Measurements from ENCODE around the gene ZNF587.
A peak's percentile ranks its signal among the peaks of the same experiment; 100 is the strongest.
"Not testable (repeated sequence)": the region's sequence is repeated elsewhere in the genome, so short reads cannot be mapped to it uniquely, and the experiment has no call there.

The ZNF587 gene

DNA sequence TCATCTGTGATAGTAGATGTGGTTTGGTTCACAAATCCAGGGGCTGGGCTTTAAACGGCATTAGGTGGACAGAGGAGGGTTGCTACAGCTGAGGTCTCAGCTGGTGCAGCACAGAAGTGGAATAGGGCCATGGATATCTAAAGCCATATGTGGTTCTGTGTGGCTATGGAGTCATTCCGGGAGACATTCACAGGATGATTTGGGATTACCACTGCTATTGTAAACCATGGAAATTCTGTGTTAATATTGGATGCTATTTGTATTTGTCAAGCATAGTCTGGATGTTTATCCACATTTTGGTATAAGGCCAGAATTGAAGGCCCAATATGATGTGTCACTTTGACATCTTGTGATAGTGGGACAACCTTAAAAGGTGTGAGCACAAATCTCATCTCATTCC lies 26.5 kb upstream of the ZNF587 start:
- DNase-seq (ENCODE audit: low spot score): not testable (repeated sequence)

DNA sequence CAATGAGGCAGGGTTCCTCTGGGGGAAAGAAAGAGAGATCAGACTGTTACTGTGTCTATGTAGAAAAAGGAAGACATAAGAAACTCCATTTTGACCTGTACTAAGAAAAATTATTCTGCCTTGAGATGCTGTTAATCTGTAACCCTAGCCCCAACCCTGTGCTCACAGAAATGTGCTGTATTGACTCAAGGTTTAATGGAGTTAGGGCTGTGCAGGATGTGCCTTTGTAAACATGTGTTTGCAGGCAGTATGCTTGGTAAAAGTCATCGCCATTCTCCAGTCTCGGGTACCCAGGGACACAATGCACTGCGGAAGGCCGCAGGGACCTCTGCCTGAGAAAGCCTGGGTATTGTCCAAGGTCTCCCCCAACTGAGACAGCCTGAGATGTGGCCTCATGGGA lies 26.1 kb upstream of the ZNF587 start:
- not testable (repeated sequence) for DNase-seq (ENCODE audit: low spot score)

- DNase-seq (ENCODE audit: low spot score): no peak
These were observed 24.1 kb upstream of the ZNF587 start for GRCh38 chr19:57825511-57825910.

- DNase-seq (ENCODE audit: low spot score): no peak
These were observed 20.3 kb upstream of the ZNF587 start for GRCh38 chr19:57829316-57829715.

GRCh38 chr19:57830071-57830602 lies 19.5 kb upstream of the ZNF587 start, which contains the start of gene ZNF587B:
Gene ZNF587B (plus strand): TSS chr19:57830299. CDS start chr19:57830529, 230 bp downstream.
- peak; percentile 65 for DNase-seq (ENCODE audit: low spot score)

DNA sequence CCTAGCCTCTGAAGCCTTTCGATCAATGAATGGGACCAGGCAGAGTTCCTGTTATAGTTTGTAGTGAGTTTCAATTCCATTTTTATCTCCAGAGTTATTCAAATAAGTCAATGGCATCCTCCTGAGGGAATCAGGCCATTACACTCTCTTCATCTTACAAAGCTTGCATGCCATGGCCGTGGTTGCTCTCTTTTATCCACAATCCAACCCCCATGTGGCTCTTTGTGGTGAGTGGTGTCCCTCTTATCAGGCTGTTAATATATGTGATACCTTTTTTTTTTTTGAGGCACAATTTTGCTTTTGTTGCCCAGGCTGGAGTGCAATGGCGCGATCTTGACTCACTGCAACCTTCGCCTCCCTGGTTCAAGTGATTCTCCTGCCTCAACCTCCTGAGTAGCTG lies 12.7 kb upstream of the ZNF587 start:
- not testable (repeated sequence) for DNase-seq (ENCODE audit: low spot score)

- not testable (repeated sequence) for DNase-seq (ENCODE audit: low spot score)
These were observed 11.0 kb upstream of the ZNF587 start for GRCh38 chr19:57838622-57839191.

DNA sequence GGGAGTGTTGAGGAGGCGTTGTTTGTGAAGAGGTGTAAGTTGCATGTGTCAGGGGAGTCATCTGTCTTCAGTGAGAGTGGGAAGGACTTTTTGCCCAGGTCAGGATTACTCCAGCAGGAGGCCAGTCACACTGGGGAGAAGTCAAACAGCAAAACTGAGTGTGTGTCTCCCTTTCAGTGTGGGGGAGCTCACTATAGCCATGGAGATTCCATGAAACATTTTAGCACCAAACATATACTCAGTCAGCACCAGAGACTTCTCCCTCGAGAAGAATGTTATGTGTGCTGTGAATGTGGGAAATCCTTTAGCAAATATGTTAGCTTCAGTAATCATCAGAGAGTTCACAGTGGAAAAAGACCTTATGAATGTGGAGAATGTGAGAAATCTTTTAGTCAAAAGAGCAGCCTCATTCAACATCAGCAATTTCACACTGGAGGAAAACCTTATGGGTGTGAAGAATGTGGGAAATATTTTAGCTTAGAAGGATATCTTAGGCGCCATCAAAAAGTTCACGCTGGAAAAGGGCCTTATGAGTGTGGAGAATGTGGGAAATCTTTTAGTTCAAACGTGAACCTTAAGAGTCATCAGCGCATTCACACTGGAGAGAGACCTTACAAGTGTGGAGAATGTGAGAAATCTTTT lies 8.4 kb upstream of the ZNF587 start:
- no peak for DNase-seq (ENCODE audit: low spot score)

GRCh38 chr19:57847164-57847563 lies 2.5 kb upstream of the ZNF587 start:
- not testable (repeated sequence) for DNase-seq (ENCODE audit: low spot score)

DNA sequence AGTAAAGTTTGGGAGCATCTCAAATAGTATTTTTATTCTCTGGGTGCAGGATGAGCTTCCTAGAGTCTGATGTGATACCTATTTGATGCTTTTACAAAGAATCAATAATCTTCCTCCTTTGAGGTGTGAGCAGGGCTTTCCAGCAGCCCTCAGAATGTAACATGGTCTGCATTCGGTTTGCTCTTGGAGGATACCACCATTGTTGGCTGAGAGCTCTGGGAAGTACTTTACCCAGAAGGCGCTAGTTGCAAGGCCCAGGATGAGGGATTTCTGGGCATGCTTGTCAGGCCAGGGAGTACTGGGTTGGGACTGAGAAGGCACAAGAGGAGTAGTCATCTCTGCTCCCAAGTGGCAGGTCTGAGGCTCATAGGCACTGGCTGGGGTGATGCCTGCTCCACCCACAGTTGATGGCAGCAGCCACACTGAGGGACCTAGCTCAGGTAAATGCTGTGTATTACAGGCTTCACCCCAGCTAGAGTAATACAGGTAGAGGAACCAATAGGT lies 445 bp upstream of the ZNF587 start:
- not testable (repeated sequence) for DNase-seq (ENCODE audit: low spot score)

- DNase-seq (ENCODE audit: low spot score): peak; percentile 8
These were observed 926 bp downstream of the ZNF587 start for GRCh38 chr19:57850553-57851017.

GRCh38 chr19:57851812-57852603 lies 2.3 kb downstream of the ZNF587 start:
- not testable (repeated sequence) for DNase-seq (ENCODE audit: low spot score)

DNA sequence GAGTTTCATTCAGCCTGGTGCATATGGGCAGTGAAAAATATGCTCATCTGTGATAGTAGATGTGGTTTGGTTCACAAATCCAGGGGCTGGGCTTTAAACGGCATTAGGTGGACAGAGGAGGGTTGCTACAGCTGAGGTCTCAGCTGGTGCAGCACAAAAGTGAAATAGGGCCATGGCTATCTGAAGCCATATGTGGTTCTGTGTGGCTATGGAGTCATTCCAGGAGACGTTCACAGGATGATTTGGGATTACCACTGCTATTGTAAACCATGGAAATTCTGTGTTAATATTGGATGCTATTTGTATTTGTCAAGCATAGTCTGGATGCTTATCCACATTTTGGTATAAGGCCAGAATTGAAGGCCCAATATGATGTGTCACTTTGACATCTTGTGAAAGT lies 4.5 kb downstream of the ZNF587 start:
- DNase-seq (ENCODE audit: low spot score): not testable (repeated sequence)

DNA sequence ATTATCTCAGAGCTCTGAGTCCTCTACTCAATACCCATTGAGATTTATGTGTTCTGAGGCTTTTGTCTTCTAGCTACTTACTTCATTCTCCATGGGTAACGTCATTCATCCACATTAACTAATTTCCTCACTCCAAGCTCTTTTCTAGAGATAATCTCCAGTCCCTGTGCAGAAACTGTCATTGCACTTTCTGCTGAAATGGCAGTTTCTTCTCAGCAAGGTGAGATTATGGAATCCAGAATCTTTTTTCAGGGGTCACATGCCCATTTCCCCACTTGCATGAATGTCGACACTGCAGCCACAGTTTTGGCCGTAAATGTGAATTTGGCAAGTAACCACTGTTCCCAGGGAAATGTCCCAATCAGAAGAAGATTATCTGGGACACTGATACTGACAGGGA lies 12.7 kb downstream of the ZNF587 start:
- DNase-seq (ENCODE audit: low spot score): not testable (repeated sequence)

DNA sequence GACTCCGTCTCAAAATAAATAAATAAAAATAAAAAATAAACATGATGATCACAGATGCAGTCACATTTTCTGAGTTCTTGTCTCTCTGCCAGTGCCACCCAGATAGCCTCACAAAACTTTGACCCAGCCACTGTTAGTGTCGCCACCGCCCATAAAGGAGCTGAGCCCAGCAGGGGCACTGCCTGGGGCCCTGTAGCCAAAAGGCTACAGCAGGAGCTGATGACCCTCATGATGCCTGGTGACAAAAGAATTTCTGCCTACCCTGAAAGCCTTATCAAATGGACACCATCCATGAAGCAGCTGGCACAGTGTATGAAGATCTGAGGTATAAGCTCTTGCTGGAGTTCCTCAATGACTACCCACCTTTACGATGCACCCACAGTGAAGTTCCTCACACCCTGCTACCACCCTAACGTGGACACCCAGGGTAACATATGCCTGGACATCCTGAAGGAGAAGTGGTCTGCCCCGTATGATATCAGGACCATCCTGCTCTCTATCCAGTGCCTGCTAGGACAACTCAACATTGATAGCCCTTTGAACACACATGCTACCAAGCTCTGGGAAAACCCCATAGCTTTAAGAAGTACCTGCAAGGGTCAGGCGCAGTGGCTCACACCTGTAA lies 18.3 kb downstream of the ZNF587 start:
- no peak for DNase-seq (ENCODE audit: low spot score)

DNA sequence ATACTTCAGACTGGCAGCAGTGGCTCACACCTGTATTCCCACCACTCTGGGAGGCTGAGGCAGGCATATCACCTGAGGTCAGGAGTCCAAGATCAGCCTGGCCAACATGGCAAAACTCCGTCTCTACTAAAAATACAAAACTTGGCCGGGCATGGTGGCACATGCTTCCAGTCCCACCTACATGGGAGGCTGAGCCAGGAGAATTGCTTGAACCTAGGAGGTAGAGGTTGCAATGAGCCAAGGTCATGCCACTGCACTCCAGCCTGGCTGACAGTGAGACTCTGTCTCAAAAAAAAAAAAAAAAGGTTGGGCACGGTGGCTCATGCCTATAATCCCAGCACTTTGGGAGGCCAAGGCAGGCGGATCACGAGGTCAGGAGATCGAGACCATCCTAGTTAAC lies 20.0 kb downstream of the ZNF587 start:
- DNase-seq (ENCODE audit: low spot score): not testable (repeated sequence)

DNA sequence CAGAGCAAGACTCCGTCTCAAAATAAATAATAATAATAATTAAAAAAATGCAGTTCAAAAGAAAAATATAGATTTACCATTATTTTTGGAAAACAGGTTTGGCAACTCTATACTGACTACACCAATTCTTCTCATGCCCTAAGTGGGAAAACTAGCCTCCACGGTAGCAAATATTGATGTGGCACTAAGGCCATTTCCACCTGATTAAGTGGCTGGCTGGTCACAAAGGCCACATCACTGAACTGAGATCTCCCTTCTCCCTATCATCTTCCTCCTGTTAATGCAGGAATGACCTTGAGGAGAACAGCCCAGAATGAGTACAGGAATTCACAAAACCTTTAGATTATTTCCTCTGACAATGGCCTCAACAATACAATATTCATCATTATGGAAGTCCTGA lies 20.6 kb downstream of the ZNF587 start:
- no peak for DNase-seq (ENCODE audit: low spot score)

DNA sequence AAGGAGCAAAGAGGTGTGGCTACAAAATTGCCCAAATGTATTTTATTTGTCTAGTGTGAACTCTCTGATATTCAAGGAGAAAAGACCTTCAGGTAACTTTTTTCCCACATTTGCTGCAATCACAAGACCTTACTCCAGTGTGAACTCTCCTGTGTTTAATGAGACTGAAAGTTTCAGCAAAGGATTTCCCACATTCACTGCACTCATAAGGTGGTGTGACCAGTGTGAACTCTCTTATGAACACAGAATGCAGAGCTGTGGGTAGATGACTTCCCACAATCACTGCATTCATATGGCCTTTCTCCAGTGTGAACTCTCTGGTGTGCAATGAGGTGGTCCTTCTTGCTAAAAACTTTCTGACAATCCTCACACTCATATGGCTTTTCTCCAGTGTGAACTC lies 22.8 kb downstream of the ZNF587 start:
- no peak for DNase-seq (ENCODE audit: low spot score)

DNA sequence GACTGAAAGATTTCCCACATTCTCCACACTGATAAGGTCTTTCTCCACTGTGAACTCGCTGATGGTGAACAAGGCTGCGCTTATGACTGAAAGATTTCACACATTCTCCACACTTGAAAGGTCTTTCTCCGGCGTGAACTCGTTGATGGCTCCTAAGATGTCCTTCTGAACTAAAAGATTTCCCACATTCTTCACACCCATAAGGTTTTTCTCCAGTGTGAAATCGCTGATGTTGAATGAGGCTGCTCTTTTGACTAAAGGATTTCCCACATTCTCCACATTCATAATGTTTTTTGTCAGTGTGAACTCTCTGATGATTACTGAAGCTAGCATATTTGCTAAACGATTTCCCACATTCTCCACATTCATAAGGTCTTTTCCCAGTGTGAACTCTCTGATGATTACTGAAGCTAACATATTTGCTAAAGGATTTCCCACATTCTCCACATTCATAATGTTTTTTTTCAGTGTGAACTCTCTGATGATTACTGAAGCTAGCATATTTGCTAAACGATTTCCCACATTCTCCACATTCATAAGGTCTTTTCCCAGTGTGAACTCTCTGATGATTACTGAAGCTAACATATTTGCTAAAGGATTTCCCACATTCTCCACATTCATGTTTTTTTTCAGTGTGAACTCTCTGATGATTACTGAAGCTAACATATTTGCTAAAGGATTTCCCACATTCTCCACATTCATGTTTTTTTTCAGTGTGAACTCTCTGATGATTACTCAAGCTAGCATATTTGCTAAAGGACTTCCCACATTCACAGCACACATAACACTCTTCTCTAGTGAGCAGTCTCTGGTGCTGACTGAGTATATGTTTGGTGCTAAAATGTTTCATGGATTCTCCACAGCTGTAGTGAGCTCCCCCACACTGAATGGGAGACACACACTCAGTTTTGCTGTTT lies 24.5 kb downstream of the ZNF587 start:
- not testable (repeated sequence) for DNase-seq (ENCODE audit: low spot score)

DNA sequence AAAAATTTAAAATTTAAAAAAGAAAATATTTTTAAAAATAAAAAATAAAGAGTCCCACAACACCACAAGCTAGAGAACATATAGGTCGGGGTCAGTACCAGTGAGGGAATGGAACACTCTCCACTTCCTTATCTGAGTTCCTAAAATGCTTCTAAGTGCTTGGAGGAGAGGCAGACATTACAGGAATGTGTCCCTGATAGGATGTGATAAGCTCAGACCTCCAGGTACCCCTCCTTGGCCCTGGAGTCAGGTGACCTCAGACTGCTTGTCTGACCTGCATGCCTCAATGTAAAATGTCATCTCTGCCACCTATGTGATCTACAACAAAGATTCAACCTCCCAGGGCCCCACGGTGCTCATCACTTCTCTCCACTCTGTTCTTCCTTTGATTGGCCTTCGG lies 36.4 kb downstream of the ZNF587 start:
- DNase-seq (ENCODE audit: low spot score): no peak
